GM12892 (cell line): ENCODE measurements around the gene ENTPD2.
A peak's percentile ranks its signal among the peaks of the same experiment; 100 is the strongest.

Source experiments
- DNase-seq: peaks from one replicate; pipeline ENCODE4 v3.0.0; 2011; ENCODE audit not compliant: insufficient read length
- FAIRE-seq: peaks from 2 replicates; lab custom pipeline; 2011; peaks lifted over from hg19 to GRCh38; lab: Jason Lieb, UNC
- POLR2A ChIP-seq: IDR thresholded peaks from 2 replicates; pipeline ENCODE4 v1.6.1; 2011; ENCODE audit warnings: low read depth, low read length, control low read depth
- POLR2AphosphoS5 ChIP-seq: IDR thresholded peaks from 2 replicates; pipeline ENCODE4 v1.6.1; 2011; ENCODE audit warnings: low read depth, low read length, control low read depth
- TAF1 ChIP-seq: IDR thresholded peaks from 2 replicates; pipeline ENCODE4 v1.6.1; 2011; ENCODE audit warnings: low read depth, mild to moderate bottlenecking, control low read depth, low read length, borderline replicate concordance

The ENTPD2 gene

DNA sequence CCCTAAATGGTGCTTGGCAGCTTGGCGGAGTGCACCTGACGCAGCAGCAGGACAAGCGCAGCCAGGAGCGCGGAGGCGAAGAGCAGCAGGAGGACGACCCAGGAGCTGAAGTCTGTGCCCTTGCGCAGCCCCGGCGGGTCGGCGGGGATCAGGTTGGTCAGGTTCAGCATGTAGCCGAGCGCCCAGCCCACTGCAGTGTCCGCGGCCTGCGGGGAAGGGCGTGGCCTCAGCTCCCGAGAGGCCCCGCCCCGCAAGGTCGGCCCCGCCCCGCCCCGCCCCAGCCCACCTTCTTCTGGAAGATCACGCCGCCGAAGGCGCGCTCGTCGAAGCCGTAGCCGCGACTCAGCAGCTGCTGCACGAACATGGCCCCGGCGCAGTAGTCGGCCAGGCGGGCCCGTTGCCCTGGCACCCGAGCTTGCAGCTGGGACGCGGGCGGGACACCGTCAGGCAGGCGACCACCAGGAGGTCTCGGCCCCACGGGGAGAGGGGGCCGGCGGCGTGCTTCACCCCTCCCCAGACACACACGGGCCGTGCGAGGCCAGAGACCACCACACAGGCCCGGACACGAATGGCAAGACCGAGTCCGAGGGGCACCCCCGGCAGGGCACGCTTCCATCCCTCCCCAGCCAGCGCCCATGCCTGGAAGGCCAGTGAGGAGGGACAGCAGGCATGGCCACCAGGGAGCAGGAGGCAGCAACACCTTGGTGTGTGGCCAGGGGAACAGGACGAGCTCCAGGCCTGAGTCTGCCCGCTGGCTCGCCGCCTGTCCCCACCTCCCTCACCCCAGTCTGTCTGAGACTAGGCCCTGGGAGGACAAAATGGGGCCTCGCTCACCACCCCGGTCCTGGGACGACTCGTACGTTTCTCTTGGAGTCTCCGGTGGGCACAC lies 5.0 kb downstream of the ENTPD2 start:
- FAIRE-seq: no peak
- TF ChIP-seq POLR2A: no peak
- TF ChIP-seq POLR2AphosphoS5: no peak
- TF ChIP-seq TAF1: no peak
- no peak for DNase-seq

DNA sequence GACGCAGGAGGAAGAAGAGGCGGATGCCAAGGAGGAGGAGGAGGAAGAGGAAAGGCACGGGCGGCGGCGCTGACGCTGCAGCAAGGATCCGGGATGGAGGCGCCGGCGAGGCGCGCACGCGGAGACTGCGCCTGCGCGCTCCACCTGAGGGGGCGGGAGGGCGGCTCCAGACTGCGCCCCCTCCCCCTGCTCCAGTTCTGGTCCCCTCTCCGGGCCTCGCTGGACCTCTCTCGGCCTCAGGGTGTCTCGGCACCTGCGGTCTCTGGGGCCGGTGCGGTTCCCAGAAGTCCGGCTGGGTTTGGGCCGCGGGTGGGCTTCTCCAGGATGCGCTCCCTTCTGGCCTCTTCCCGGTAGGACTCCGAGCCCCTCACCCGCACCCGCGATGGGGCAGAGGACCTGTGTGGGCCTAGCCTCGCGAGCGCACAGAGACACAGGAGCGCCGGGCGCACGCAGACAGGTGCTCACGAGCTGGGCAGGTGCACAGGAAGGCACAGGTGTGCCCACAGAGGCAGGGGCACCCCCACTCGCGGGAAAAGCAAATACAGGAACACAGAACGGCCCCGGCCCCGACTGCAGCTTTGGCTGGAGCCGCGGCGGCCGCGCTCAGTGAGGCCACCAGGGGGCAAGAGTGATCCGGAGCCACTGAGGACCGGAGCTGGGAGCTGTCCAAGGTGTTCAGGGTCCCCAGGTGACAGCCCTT lies 7.6 kb downstream of the ENTPD2 start, which contains the start of gene NPDC1:
TSS of gene NPDC1 (minus strand) at position 90 of the 700 bp plus-strand sequence. CDS start 188 bp downstream, outside the sequence.
- FAIRE-seq (peak; percentile 72), DNase-seq (peak; percentile 97)
- TF ChIP-seq POLR2AphosphoS5: no peak
- no peak for TF ChIP-seq POLR2A
- TF ChIP-seq TAF1: no peak

GRCh38 chr9:137045294-137046087 lies 8.4 kb downstream of the ENTPD2 start:
- no peak for TF ChIP-seq POLR2AphosphoS5
- TF ChIP-seq POLR2A: no peak
- TF ChIP-seq TAF1: no peak
- DNase-seq (no peak), FAIRE-seq (no peak)

GRCh38 chr9:137044502-137045177 lies 9.2 kb downstream of the ENTPD2 start:
- no peak for TF ChIP-seq POLR2A
- no peak for TF ChIP-seq TAF1
- TF ChIP-seq POLR2AphosphoS5: no peak
- FAIRE-seq: no peak
- DNase-seq: no peak

DNA sequence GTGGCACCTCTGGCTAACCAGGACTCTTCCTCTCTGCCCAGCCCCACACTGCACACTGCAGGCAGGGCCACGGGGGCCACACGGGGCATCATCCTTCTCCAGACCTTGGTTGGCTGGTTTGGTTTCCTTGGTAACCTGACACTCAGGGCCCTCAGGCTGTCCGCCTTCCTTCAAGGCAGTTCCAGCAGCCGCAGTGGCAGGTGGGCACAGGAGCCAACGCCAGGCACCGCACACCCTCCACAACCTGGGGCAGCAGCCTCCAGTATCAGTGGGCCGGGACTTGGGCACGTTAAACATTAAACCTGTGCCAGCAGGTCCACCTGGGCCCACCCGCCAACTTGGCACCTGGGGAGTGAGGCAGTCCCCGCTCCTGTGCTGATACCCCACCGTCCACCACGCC lies 9.8 kb downstream of the ENTPD2 start:
- no peak for TF ChIP-seq POLR2AphosphoS5
- no peak for TF ChIP-seq POLR2A
- no peak for TF ChIP-seq TAF1
- FAIRE-seq: no peak
- no peak for DNase-seq

- DNase-seq: no peak
- TF ChIP-seq TAF1 (no peak), POLR2A (no peak), POLR2AphosphoS5 (no peak)
- no peak for FAIRE-seq
Measured at GRCh38 chr9:137042751-137043727, 10.8 kb downstream of the ENTPD2 start.

- FAIRE-seq: no peak
- no peak for TF ChIP-seq POLR2AphosphoS5
- TF ChIP-seq TAF1: no peak
- no peak for TF ChIP-seq POLR2A
- no peak for DNase-seq
Measured at GRCh38 chr9:137041124-137041523, 12.7 kb downstream of the ENTPD2 start.

GRCh38 chr9:137040568-137040967 lies 13.3 kb downstream of the ENTPD2 start:
- TF ChIP-seq TAF1: no peak
- no peak for TF ChIP-seq POLR2AphosphoS5
- no peak for TF ChIP-seq POLR2A
- FAIRE-seq (no peak), DNase-seq (no peak)

DNA sequence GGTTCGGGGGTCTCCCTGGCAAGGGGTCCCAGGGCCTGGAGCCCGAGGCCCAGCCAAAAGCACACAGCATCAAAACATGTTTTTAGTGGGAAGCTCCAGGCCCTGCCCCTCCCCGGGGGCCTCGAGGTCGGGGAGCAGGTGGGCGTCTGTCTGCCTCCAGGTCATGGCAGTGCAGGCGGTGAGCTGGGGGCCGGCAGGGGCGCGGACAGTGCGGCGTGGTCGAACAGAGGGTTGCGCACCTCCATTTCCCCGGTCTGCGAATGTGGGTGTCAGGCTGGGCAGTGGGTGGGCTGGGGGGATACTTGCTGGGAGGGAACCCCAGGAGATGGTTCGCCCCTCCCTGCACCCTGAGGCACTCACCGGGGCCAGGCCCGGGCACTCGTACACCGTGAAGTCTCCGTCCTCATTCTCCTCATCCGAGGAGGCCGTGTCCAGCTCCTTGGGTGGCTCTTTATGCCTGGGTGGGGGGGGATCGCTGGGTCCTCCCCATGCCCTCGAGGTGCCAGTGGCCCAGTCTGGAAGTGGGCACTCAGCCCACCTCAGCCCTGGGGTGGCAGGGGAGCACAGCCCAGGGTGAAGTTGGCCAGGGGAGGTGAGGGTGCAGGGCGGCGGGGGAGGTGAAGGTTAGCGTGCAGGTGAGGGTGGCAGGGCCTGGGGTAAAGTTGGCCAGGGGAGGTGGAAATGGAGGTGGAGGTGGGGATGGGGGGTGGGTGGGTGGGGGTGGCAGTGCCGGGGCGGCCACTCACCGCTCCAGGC lies 14.1 kb downstream of the ENTPD2 start:
- FAIRE-seq (no peak), DNase-seq (no peak)
- TF ChIP-seq POLR2AphosphoS5 (no peak), POLR2A (no peak), TAF1 (no peak)

DNA sequence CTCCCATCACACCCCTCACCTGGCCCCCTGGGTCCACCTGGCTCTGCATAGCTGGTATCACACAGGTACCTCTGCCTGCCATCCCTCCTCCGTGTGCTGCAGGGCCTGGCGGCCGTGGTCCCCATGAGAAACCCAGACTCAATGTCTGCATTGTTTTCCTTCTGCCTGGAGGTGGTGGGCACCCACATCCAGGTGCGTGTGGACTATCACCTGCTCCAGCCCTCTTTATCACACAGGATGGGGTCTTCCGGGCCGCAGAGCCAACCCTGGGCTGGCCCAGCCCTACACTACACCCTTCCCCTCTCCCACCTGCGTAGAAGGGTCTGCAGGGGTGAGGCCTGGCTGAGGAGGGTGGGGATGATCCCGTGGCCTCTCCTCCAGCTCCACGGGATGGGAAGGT lies 14.9 kb downstream of the ENTPD2 start:
- no peak for TF ChIP-seq TAF1
- TF ChIP-seq POLR2AphosphoS5: no peak
- no peak for TF ChIP-seq POLR2A
- no peak for FAIRE-seq
- DNase-seq: no peak
